ENCODE data around the gene CTNNA3. TPM values are rescaled to one million over a fixed set of nuclear protein-coding genes. Genes with fewer than 3 reads are reported as not detected.

CTNNA3 gene
- total RNA-seq, 1 experiment from 2014 or later: 0.20 TPM

DNA sequence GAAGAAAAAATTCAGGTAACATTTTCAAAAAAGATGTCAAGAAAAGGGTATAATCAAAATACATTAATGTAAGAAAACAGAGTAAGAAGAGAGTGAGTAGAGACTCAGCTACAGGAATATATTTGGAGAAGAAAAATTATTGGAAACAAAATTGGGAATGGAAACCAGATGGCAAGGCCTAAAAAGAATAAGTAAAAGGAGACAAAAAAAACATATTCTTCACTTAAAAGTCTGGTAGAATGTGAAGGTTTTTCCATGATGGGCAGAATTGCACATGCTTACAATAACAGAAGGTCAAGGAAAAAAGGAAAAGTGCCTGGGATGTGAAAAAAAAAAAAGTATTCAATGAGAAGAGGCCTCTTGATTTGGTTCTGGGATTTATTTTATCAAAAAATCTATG is 1832.0 kb downstream of the CTNNA3 start:
- H3K4me1 Mint-ChIP-seq (ENCODE audit: low read depth, unreplicated experiment): no peaks in the 10 kb centered on the region
- H3K4me1 ChIP-seq: no peaks in the 10 kb centered on the region
- no peak overlapping the region for H3K4me3 Mint-ChIP-seq (ENCODE audit: unreplicated experiment)
- H3K4me3 ChIP-seq (ENCODE audit: low read depth, low read length): no peak overlapping the region
- no peaks in the 10 kb centered on the region for H3K36me3 ChIP-seq (ENCODE audit: control insufficient read depth, insufficient read depth, low read length)
- no peak for DNase-seq
- ChIA-PET CTCF (no interaction called here), POLR2A (no interaction called here)
- intact Hi-C loops (cut with micrococcal nuclease; ENCODE audit: unreplicated experiment): no loop called here
- no TSS peak for BruUV-seq (replicated peaks)
- H3K9me3 Mint-ChIP-seq (ENCODE audit: unreplicated experiment): peaks cover 9% of the 10 kb centered on the region
- H3K27ac Mint-ChIP-seq (ENCODE audit: unreplicated experiment): no peak overlapping the region
- H3K36me3 Mint-ChIP-seq (ENCODE audit: insufficient read depth, unreplicated experiment): no peaks in the 10 kb centered on the region
- H3K27me3 Mint-ChIP-seq (ENCODE audit: insufficient read depth, unreplicated experiment): no peaks in the 10 kb centered on the region
- no peaks in the 10 kb centered on the region for H3K9me3 ChIP-seq
- H3K27me3 ChIP-seq (replicated peaks; ENCODE audit: control insufficient read depth, insufficient read depth, low read length): no peaks in the 10 kb centered on the region
- TF ChIP-seq, protein P1, sequence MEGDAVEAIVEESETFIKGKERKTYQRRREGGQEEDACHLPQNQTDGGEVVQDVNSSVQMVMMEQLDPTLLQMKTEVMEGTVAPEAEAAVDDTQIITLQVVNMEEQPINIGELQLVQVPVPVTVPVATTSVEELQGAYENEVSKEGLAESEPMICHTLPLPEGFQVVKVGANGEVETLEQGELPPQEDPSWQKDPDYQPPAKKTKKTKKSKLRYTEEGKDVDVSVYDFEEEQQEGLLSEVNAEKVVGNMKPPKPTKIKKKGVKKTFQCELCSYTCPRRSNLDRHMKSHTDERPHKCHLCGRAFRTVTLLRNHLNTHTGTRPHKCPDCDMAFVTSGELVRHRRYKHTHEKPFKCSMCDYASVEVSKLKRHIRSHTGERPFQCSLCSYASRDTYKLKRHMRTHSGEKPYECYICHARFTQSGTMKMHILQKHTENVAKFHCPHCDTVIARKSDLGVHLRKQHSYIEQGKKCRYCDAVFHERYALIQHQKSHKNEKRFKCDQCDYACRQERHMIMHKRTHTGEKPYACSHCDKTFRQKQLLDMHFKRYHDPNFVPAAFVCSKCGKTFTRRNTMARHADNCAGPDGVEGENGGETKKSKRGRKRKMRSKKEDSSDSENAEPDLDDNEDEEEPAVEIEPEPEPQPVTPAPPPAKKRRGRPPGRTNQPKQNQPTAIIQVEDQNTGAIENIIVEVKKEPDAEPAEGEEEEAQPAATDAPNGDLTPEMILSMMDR (IDR thresholded peaks at IDR 0.05; ENCODE audit: insufficient read depth in 1 of 2, low read depth in 1 of 2, low read length in 1 of 2, severe bottlenecking in 1 of 2, unreplicated experiment in 1 of 2): no peak

Small RNAs within 50 kb of the gene (microRNA-seq; reads per million reads assigned to microRNA genes)
- gene MIR7151: not detected

Other genes with a start within 250 kb of the CTNNA3 start
- gene DNAJC12, start 142.0 kb upstream of the CTNNA3 start, total RNA-seq (2022): 1.4 and 2.2 TPM in 2 replicates
- gene SIRT1, start 188.5 kb upstream of the CTNNA3 start, total RNA-seq (2022): 43.1 and 44.1 TPM in 2 replicates

All from Caco-2 (cell line).